Adipocyte (in vitro differentiated cells): ENCODE data around the gene APBA1.

ENCODE experiments used
- DNase-seq: peaks from one replicate; pipeline ENCODE4 v3.0.0-alpha.2; 2015; ENCODE audit warnings: low read depth
- H3K27me3 ChIP-seq: replicated peaks from 2 replicates; pipeline ENCODE4 v1.7.0; 2013; ENCODE audit warnings: mild to moderate bottlenecking, low read length, moderate library complexity; ENCODE audit not compliant: control insufficient read depth, insufficient read depth
- H3K36me3 ChIP-seq: 2 replicates; pipeline ENCODE4 v1.7.0; 2013; ENCODE audit warnings: low read length, mild to moderate bottlenecking, moderate library complexity; ENCODE audit not compliant: control insufficient read depth, insufficient read depth, severe bottlenecking
- H3K4me1 ChIP-seq: 2 replicates; pipeline ENCODE4 v1.7.0; 2013; ENCODE audit warnings: mild to moderate bottlenecking, low read length, moderate library complexity; ENCODE audit not compliant: control insufficient read depth, insufficient read depth
- H3K4me3 ChIP-seq: 2 replicates; pipeline ENCODE4 v1.7.0; 2013; ENCODE audit warnings: mild to moderate bottlenecking, low read length, moderate library complexity
- H3K9ac ChIP-seq: 2 replicates; pipeline ENCODE4 v1.7.0; 2013; ENCODE audit warnings: mild to moderate bottlenecking, low read length, moderate library complexity
- H3K9me3 ChIP-seq: 2 replicates; pipeline ENCODE4 v1.7.0; 2013; ENCODE audit warnings: mild to moderate bottlenecking, low read length, moderate library complexity; ENCODE audit not compliant: control insufficient read depth

The APBA1 gene

GRCh38 chr9:69677931-69678330 is 5.8 kb upstream of the APBA1 start:
- no peak for DNase-seq
- no peaks in the 10 kb centered on the region for H3K9me3 ChIP-seq
- H3K36me3 ChIP-seq: no peaks in the 10 kb centered on the region
- H3K27me3 ChIP-seq: no peaks in the 10 kb centered on the region
- no peak overlapping the region for H3K4me3 ChIP-seq
- no peak overlapping the region for H3K9ac ChIP-seq
- peaks cover 20% of the 10 kb centered on the region for H3K4me1 ChIP-seq

- Histone ChIP-seq H3K36me3 (no peaks in the 10 kb centered on the region), H3K9ac (no peak overlapping the region), H3K4me1 (peaks cover 25% of the 10 kb centered on the region), H3K27me3 (no peaks in the 10 kb centered on the region), H3K4me3 (peak overlapping the region; percentile 14), H3K9me3 (no peaks in the 10 kb centered on the region)
- no peak for DNase-seq
Measured at GRCh38 chr9:69675563-69675962, 3.4 kb upstream of the APBA1 start.

- DNase-seq: peak; percentile 83
- H3K9ac ChIP-seq: no peak overlapping the region
- H3K4me1 ChIP-seq: peaks cover 25% of the 10 kb centered on the region
- H3K4me3 ChIP-seq: peak overlapping the region; percentile 14
- H3K9me3 ChIP-seq: no peaks in the 10 kb centered on the region
- no peaks in the 10 kb centered on the region for H3K36me3 ChIP-seq
- H3K27me3 ChIP-seq: no peaks in the 10 kb centered on the region
Measured at GRCh38 chr9:69674716-69675438, 2.7 kb upstream of the APBA1 start.

GRCh38 chr9:69674112-69674685 is 2.0 kb upstream of the APBA1 start:
- H3K4me3 ChIP-seq: no peak overlapping the region
- peaks cover 25% of the 10 kb centered on the region for H3K4me1 ChIP-seq
- H3K36me3 ChIP-seq: no peaks in the 10 kb centered on the region
- DNase-seq: peak; percentile 15
- no peaks in the 10 kb centered on the region for H3K27me3 ChIP-seq
- H3K9ac ChIP-seq: no peak overlapping the region
- no peaks in the 10 kb centered on the region for H3K9me3 ChIP-seq

- Histone ChIP-seq H3K4me1 (peaks cover 25% of the 10 kb centered on the region), H3K27me3 (no peaks in the 10 kb centered on the region), H3K4me3 (peak overlapping the region; percentile 89), H3K9me3 (no peaks in the 10 kb centered on the region), H3K9ac (peak overlapping the region; percentile 85), H3K36me3 (no peaks in the 10 kb centered on the region)
- DNase-seq: no peak
Measured at GRCh38 chr9:69673311-69673640, 1.1 kb upstream of the APBA1 start.

GRCh38 chr9:69672596-69673310 is 582 bp upstream of the APBA1 start:
- Histone ChIP-seq H3K4me1 (peaks cover 25% of the 10 kb centered on the region), H3K4me3 (peak overlapping the region; percentile 89), H3K36me3 (no peaks in the 10 kb centered on the region), H3K9ac (peak overlapping the region; percentile 85), H3K27me3 (no peaks in the 10 kb centered on the region), H3K9me3 (no peaks in the 10 kb centered on the region)
- peak; percentile 97 for DNase-seq

- Histone ChIP-seq H3K9ac (peak overlapping the region; percentile 79), H3K4me1 (peaks cover 25% of the 10 kb centered on the region), H3K36me3 (no peaks in the 10 kb centered on the region), H3K9me3 (no peaks in the 10 kb centered on the region), H3K27me3 (no peaks in the 10 kb centered on the region), H3K4me3 (peak overlapping the region; percentile 85)
- DNase-seq: peak; percentile 49
Measured at GRCh38 chr9:69671311-69671878, 776 bp downstream of the APBA1 start.

- no peak overlapping the region for H3K9ac ChIP-seq
- peaks cover 6% of the 10 kb centered on the region for H3K4me1 ChIP-seq
- no peaks in the 10 kb centered on the region for H3K27me3 ChIP-seq
- H3K36me3 ChIP-seq: no peaks in the 10 kb centered on the region
- DNase-seq: no peak
- no peaks in the 10 kb centered on the region for H3K9me3 ChIP-seq
- no peak overlapping the region for H3K4me3 ChIP-seq
Measured at GRCh38 chr9:69667306-69667705, 4.9 kb downstream of the APBA1 start.

- peaks cover 7% of the 10 kb centered on the region for H3K4me1 ChIP-seq
- no peaks in the 10 kb centered on the region for H3K27me3 ChIP-seq
- no peak overlapping the region for H3K4me3 ChIP-seq
- no peaks in the 10 kb centered on the region for H3K9me3 ChIP-seq
- no peaks in the 10 kb centered on the region for H3K36me3 ChIP-seq
- H3K9ac ChIP-seq: no peak overlapping the region
- DNase-seq: peak; percentile 34
Measured at GRCh38 chr9:69660304-69660703, 11.9 kb downstream of the APBA1 start.

- Histone ChIP-seq H3K4me1 (peaks cover 7% of the 10 kb centered on the region), H3K36me3 (no peaks in the 10 kb centered on the region), H3K4me3 (no peak overlapping the region), H3K9me3 (no peaks in the 10 kb centered on the region), H3K9ac (no peak overlapping the region), H3K27me3 (no peaks in the 10 kb centered on the region)
- DNase-seq: peak; percentile 10
Measured at GRCh38 chr9:69658987-69659675, 13.0 kb downstream of the APBA1 start.

GRCh38 chr9:69657269-69657668 is 14.9 kb downstream of the APBA1 start:
- peaks cover 7% of the 10 kb centered on the region for H3K4me1 ChIP-seq
- H3K4me3 ChIP-seq: no peak overlapping the region
- H3K36me3 ChIP-seq: no peaks in the 10 kb centered on the region
- H3K27me3 ChIP-seq: no peaks in the 10 kb centered on the region
- H3K9ac ChIP-seq: no peak overlapping the region
- no peak for DNase-seq
- no peaks in the 10 kb centered on the region for H3K9me3 ChIP-seq
